IPS-20b (cell line): ENCODE data around the gene KIAA1614.

Experiments used
- H3K27ac ChIP-seq: one replicate; pipeline ENCODE4 v1.5.1; 2013; ENCODE audit warnings: low read length
- H3K27me3 ChIP-seq: 2 replicates; pipeline ENCODE4 v1.6.1; 2013; ENCODE audit warnings: mild to moderate bottlenecking, low read length, inconsistent platforms; ENCODE audit not compliant: insufficient read depth
- H3K36me3 ChIP-seq: 2 replicates; pipeline ENCODE4 v1.6.1; 2013; ENCODE audit warnings: low read depth, mild to moderate bottlenecking, inconsistent platforms, low read length, moderate library complexity; ENCODE audit not compliant: insufficient read depth
- H3K4me1 ChIP-seq: 2 replicates; pipeline ENCODE4 v1.6.1; 2013; ENCODE audit warnings: mild to moderate bottlenecking, control low read depth, inconsistent platforms, low read length, moderate library complexity; ENCODE audit not compliant: insufficient read depth
- H3K4me3 ChIP-seq: 2 replicates; pipeline ENCODE4 v1.5.1; 2013; ENCODE audit warnings: mild to moderate bottlenecking, low read length, inconsistent platforms
- H3K9ac ChIP-seq: 2 replicates; pipeline ENCODE4 v1.6.1; 2013; ENCODE audit warnings: low read depth, mild to moderate bottlenecking, inconsistent platforms, low read length, moderate library complexity
- H3K9me3 ChIP-seq: 2 replicates; pipeline ENCODE4 v1.6.1; 2013; ENCODE audit warnings: mild to moderate bottlenecking, low read depth, low read length, inconsistent platforms; ENCODE audit not compliant: insufficient read depth

The KIAA1614 gene

GRCh38 chr1:180948641-180949615 lies 36.2 kb downstream of the KIAA1614 start:
- H3K27me3 ChIP-seq: no peaks in the 10 kb centered on the region
- H3K27ac ChIP-seq: no peak overlapping the region
- H3K4me1 ChIP-seq: 0 out of 2 replicates have a peak, but pooled peaks cover 2% of the 10 kb centered on the region
- no peak overlapping the region for H3K9ac ChIP-seq
- H3K9me3 ChIP-seq: no peaks in the 10 kb centered on the region
- H3K36me3 ChIP-seq: peaks cover 11% of the 10 kb centered on the region
- no peak overlapping the region for H3K4me3 ChIP-seq

DNA sequence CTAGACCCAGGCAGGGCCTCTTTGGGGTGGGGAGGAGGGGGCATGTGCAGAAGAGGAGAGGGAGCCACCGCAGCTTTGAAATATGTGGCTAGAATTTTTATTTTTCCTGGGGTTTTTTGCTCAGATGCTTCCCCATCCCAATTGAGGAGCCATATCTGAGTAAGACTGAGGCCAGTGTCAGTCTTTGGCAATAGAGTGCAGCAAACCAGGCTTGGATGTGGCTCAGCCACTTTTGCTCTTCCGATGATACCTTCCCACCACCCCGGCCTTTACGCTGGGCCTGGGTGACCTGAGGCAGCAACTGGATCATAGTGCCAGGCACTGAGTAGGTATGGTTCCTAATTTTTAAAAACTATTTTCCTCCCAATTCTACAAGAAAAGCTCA lies 36.9 kb downstream of the KIAA1614 start:
- Histone ChIP-seq H3K9ac (no peak overlapping the region), H3K27ac (no peak overlapping the region), H3K4me1 (0 out of 2 replicates have a peak, but pooled peaks cover 2% of the 10 kb centered on the region)

GRCh38 chr1:180950321-180950720 lies 37.6 kb downstream of the KIAA1614 start:
- Histone ChIP-seq H3K4me3 (no peak overlapping the region), H3K36me3 (peaks cover 11% of the 10 kb centered on the region), H3K9me3 (no peaks in the 10 kb centered on the region), H3K4me1 (0 out of 2 replicates have a peak, but pooled peaks cover 2% of the 10 kb centered on the region), H3K27ac (no peak overlapping the region), H3K27me3 (no peaks in the 10 kb centered on the region), H3K9ac (no peak overlapping the region)

More for the DNA sequence above, 36.9 kb downstream of the KIAA1614 start:
- Histone ChIP-seq H3K9me3 (no peaks in the 10 kb centered on the region), H3K27me3 (no peaks in the 10 kb centered on the region), H3K4me3 (no peak overlapping the region), H3K36me3 (peaks cover 11% of the 10 kb centered on the region)

DNA sequence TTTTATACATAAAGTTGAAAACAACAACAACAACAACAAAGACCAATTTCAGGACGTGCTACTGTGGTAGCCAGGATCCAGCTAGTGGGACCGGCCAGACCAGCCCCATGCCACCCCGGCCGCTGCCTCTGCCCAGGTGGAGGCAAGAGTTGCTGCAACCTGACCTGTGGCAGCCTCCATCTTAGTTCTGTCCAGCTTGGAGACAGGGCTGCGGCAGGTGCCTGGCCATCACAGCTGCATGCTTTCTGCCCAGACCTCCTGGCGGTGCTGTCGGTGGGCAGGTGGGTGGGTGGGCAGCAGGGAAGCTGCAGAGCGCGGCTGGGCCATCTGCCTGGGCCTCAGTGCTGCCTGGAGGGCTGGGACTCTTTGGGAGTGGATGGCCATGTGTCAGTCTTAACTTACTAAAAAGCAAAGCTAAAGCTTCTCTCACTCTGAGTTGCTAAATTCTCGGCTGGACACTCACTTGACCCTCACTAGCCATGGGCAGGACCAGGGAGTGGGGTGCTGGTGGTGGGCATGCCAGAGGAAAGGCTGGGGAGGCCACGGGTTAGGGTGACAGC lies 38.6 kb downstream of the KIAA1614 start:
- H3K9me3 ChIP-seq: no peaks in the 10 kb centered on the region
- H3K27ac ChIP-seq: no peak overlapping the region
- H3K4me3 ChIP-seq: no peak overlapping the region
- peaks cover 11% of the 10 kb centered on the region for H3K36me3 ChIP-seq
- H3K27me3 ChIP-seq: no peaks in the 10 kb centered on the region
- no peak overlapping the region for H3K9ac ChIP-seq
- H3K4me1 ChIP-seq: 0 out of 2 replicates have a peak, but pooled peaks cover 2% of the 10 kb centered on the region

DNA sequence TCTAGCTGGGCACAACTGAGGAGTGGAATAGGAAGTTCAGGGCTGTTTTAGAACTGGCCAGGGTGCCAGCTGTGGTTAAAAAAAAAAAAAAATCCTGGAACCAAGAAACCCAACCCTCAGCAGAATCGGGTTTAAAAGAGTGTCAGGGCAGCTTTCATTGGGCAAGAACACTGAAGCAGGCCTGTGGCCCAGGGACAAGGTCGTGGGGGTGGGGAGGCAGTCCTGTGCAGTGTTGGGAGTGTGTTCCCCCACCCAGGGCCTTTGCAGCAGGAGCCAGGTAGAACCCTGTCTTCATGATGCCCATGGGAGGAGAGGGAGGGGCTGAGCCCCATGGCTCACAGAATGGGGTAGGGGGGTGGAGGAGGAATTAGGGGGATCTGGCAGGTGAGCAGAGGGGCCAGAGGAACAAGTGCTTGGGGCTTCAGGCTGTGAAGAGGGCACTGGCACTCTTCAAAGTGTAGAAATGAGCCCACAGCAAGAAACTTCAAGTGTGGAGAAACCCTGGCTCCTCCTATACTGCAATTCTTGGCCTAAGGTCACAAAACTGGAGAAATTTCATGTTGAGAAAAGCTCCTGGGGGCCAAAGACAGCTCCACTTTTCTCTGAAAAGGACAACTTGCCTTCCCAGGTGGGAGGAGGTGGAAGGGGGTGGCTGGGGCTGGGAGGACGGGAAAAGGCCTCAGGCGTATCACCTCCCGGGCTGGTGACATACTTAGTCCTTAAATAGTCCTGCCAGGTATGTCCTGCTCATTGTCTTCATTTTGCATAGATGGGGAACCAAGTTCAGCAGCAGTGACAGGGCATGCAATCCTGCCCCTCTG lies 39.3 kb downstream of the KIAA1614 start:
- H3K36me3 ChIP-seq: peaks cover 11% of the 10 kb centered on the region
- no peaks in the 10 kb centered on the region for H3K9me3 ChIP-seq
- H3K4me3 ChIP-seq: no peak overlapping the region
- no peak overlapping the region for H3K27ac ChIP-seq
- H3K9ac ChIP-seq: no peak overlapping the region
- H3K27me3 ChIP-seq: no peaks in the 10 kb centered on the region
- 0 out of 2 replicates have a peak, but pooled peaks cover 2% of the 10 kb centered on the region for H3K4me1 ChIP-seq

DNA sequence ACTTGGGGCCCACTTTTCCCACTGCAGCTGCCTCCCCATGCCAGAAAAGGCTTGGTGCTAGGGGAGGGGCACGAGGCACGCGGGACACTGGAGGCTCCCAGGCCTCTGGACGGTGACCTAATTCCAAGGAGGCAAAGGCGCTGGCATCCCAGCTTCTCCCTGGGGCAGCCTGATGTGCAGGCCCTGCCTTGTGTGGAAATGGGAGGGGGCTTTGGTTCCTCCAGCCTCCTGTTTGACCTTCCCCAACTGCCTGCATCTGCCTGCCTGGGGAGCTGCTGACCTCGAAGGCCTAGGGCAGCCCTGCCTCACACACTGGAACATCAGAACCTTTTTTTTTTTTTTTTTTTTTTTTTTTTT lies 39.9 kb downstream of the KIAA1614 start:
- 0 out of 2 replicates have a peak, but pooled peaks cover 2% of the 10 kb centered on the region for H3K4me1 ChIP-seq
- no peaks in the 10 kb centered on the region for H3K27me3 ChIP-seq
- no peaks in the 10 kb centered on the region for H3K9me3 ChIP-seq
- peaks cover 11% of the 10 kb centered on the region for H3K36me3 ChIP-seq
- H3K9ac ChIP-seq: no peak overlapping the region
- no peak overlapping the region for H3K4me3 ChIP-seq
- H3K27ac ChIP-seq: no peak overlapping the region

- Histone ChIP-seq H3K9ac (no peak overlapping the region), H3K4me1 (0 out of 2 replicates have a peak, but pooled peaks cover 2% of the 10 kb centered on the region), H3K27ac (no peak overlapping the region), H3K27me3 (no peaks in the 10 kb centered on the region), H3K9me3 (no peaks in the 10 kb centered on the region), H3K36me3 (peaks cover 11% of the 10 kb centered on the region), H3K4me3 (no peak overlapping the region)
Observed at GRCh38 chr1:180953291-180954004, 40.8 kb downstream of the KIAA1614 start.

DNA sequence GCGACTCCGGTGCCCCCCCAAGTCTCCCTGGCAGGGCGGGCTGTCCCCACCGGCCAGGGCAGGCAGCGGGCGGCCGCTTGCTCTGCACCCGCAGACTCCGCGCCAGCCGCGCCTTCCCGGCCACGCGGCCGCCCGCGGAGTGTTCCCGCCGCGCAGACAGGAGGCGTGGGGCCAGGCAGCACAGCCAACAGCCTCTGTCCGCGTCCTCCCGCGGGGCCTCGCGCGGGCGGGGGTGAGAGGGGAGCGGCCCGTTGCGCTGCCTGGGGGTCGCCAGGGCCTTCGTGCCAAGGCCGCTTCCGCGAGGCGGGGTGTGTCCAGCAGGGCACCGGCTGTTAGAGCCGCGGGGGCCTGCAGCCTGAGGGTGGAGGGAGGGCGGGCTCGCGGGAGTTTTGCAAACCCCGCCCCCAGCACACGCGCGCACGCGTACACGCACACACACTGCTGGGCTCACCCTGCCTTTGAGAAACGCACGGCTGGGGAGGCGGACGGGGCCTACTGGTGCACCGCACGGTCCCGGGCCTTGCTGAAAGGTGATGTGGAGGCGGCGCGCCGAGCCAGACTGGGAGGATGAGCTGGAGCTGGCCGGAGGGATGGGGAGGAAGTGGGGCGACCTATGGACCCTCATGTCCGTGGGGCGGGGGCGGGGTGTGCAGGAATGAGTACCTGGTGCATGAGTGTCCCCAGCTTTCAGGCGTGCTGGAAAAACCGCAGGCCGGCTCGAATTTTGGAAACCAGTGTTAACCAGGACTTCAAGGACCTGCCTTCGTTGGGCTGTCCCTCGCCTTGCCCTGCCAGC lies 41.5 kb downstream of the KIAA1614 start:
- no peaks in the 10 kb centered on the region for H3K4me1 ChIP-seq
- H3K4me3 ChIP-seq: no peak overlapping the region
- H3K9me3 ChIP-seq: no peaks in the 10 kb centered on the region; the same call in 1 of the 2 replicates
- peaks cover 11% of the 10 kb centered on the region for H3K36me3 ChIP-seq
- no peak overlapping the region for H3K9ac ChIP-seq
- H3K27me3 ChIP-seq: no peaks in the 10 kb centered on the region
- H3K27ac ChIP-seq: no peak overlapping the region

DNA sequence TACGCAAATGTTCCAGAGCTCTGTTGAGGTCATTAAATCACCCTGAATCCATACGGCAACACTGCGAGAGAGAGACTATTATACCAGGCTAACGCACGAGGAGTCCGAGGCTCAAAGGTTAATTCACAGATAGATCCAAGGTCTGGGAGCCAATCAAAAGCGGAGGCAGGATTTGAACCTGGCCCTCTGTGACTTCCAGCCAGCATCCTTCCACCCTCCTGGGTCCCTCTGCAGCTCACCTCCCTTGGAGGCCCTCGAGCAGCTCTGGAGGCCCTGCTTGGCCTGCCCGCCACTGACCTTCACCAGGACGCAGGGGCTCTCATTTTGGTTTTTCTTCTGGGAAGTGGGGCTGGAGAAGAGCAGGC lies 42.1 kb downstream of the KIAA1614 start:
- Histone ChIP-seq H3K4me1 (no peaks in the 10 kb centered on the region), H3K27ac (no peak overlapping the region), H3K36me3 (peaks cover 11% of the 10 kb centered on the region), H3K9ac (no peak overlapping the region), H3K9me3 (peaks cover 2% of the 10 kb centered on the region), H3K27me3 (no peaks in the 10 kb centered on the region), H3K4me3 (no peak overlapping the region)

- no peak overlapping the region for H3K9ac ChIP-seq
- H3K9me3 ChIP-seq: peaks cover 6% of the 10 kb centered on the region
- no peak overlapping the region for H3K27ac ChIP-seq
- H3K4me3 ChIP-seq: no peak overlapping the region
- no peaks in the 10 kb centered on the region for H3K27me3 ChIP-seq
- peaks cover 14% of the 10 kb centered on the region for H3K36me3 ChIP-seq
- no peaks in the 10 kb centered on the region for H3K4me1 ChIP-seq
Observed at GRCh38 chr1:180956028-180956640, 43.4 kb downstream of the KIAA1614 start.
